ENCODE data around the gene RIMBP3C. TPM values are rescaled to one million over a fixed set of nuclear protein-coding genes. Genes with fewer than 3 reads are reported as not detected.
A peak's percentile ranks its signal among the peaks of the same experiment; 100 is the strongest.
"Not testable (repeated sequence)": the region's sequence is repeated elsewhere in the genome, so short reads cannot be mapped to it uniquely, and the experiment has no call there.

RIMBP3C gene
- total and polyA plus RNA-seq, 2 experiments from 2014 or later = 1.1 TPM; not detected in 1

GRCh38 chr22:21539862-21540261 lies 11.4 kb downstream of the RIMBP3C start:
- H4K20me1 ChIP-seq (replicated peaks; ENCODE audit: insufficient read depth); ATAC-seq; H3K4me1 ChIP-seq (ENCODE audit: insufficient read depth): not testable (repeated sequence)

GRCh38 chr22:21532863-21533648 lies 18.2 kb downstream of the RIMBP3C start:
- H3K36me3 Mint-ChIP-seq (ENCODE audit: low read depth); DNase-seq (ENCODE audit: low spot score); H3K27ac ChIP-seq (ENCODE audit: low read depth); H3K4me3 ChIP-seq; H3K27me3 Mint-ChIP-seq (ENCODE audit: insufficient read depth, low read depth, poor library complexity); H3K4me1 ChIP-seq (ENCODE audit: insufficient read depth); H3K9me2 ChIP-seq (ENCODE audit: insufficient read depth); H4K20me1 ChIP-seq (replicated peaks; ENCODE audit: insufficient read depth); H3K36me3 ChIP-seq (ENCODE audit: insufficient read depth); H3K79me2 ChIP-seq (replicated peaks; ENCODE audit: insufficient read depth); H3K27ac Mint-ChIP-seq; H3F3A ChIP-seq (replicated peaks; ENCODE audit: low read depth); H3K27me3 ChIP-seq (ENCODE audit: insufficient read depth); H3K4me2 ChIP-seq; H3K4me3 Mint-ChIP-seq; ATAC-seq; H3K4me1 Mint-ChIP-seq; H3K9me3 Mint-ChIP-seq; H2AFZ ChIP-seq: not testable (repeated sequence)

More at GRCh38 chr22:21539862-21540261, 11.4 kb downstream of the RIMBP3C start:
- H3K36me3 ChIP-seq (ENCODE audit: insufficient read depth); H2AFZ ChIP-seq; H3F3A ChIP-seq (replicated peaks; ENCODE audit: low read depth); H3K9me2 ChIP-seq (ENCODE audit: insufficient read depth); H3K4me3 Mint-ChIP-seq; H3K27me3 ChIP-seq (ENCODE audit: insufficient read depth); H3K27me3 Mint-ChIP-seq (ENCODE audit: insufficient read depth, low read depth, poor library complexity); H3K4me3 ChIP-seq; H3K9me3 Mint-ChIP-seq; H3K36me3 Mint-ChIP-seq (ENCODE audit: low read depth); H3K27ac ChIP-seq (ENCODE audit: low read depth); H3K4me1 Mint-ChIP-seq; H3K79me2 ChIP-seq (replicated peaks; ENCODE audit: insufficient read depth); H3K4me2 ChIP-seq; H3K27ac Mint-ChIP-seq; DNase-seq (ENCODE audit: low spot score): not testable (repeated sequence)

- not testable (repeated sequence) for H3K4me1 Mint-ChIP-seq; H3K27ac Mint-ChIP-seq; H3K9me2 ChIP-seq (ENCODE audit: insufficient read depth); H2AFZ ChIP-seq; H3K9me3 Mint-ChIP-seq; DNase-seq (ENCODE audit: low spot score); H3K4me3 Mint-ChIP-seq; ATAC-seq; H3K27me3 Mint-ChIP-seq (ENCODE audit: insufficient read depth, low read depth, poor library complexity); H4K20me1 ChIP-seq (replicated peaks; ENCODE audit: insufficient read depth); H3F3A ChIP-seq (replicated peaks; ENCODE audit: low read depth); H3K27ac ChIP-seq (ENCODE audit: low read depth); H3K36me3 ChIP-seq (ENCODE audit: insufficient read depth); H3K4me3 ChIP-seq; H3K4me1 ChIP-seq (ENCODE audit: insufficient read depth); H3K27me3 ChIP-seq (ENCODE audit: insufficient read depth); H3K36me3 Mint-ChIP-seq (ENCODE audit: low read depth); H3K79me2 ChIP-seq (replicated peaks; ENCODE audit: insufficient read depth); H3K4me2 ChIP-seq
Observed at GRCh38 chr22:21531525-21531924, 19.7 kb downstream of the RIMBP3C start.

GRCh38 chr22:21526705-21527500 lies 24.4 kb downstream of the RIMBP3C start:
- H3K4me3 ChIP-seq; H3K27me3 Mint-ChIP-seq (ENCODE audit: insufficient read depth, low read depth, poor library complexity); H3K4me1 Mint-ChIP-seq; H3K27ac ChIP-seq (ENCODE audit: low read depth); H3K9me3 Mint-ChIP-seq; H3K36me3 Mint-ChIP-seq (ENCODE audit: low read depth); H3K4me2 ChIP-seq; H3K79me2 ChIP-seq (replicated peaks; ENCODE audit: insufficient read depth); H3K4me3 Mint-ChIP-seq; H2AFZ ChIP-seq; H3K4me1 ChIP-seq (ENCODE audit: insufficient read depth); DNase-seq (ENCODE audit: low spot score); ATAC-seq; H3K36me3 ChIP-seq (ENCODE audit: insufficient read depth); H3K27me3 ChIP-seq (ENCODE audit: insufficient read depth); H4K20me1 ChIP-seq (replicated peaks; ENCODE audit: insufficient read depth); H3K9me2 ChIP-seq (ENCODE audit: insufficient read depth); H3F3A ChIP-seq (replicated peaks; ENCODE audit: low read depth); H3K27ac Mint-ChIP-seq: not testable (repeated sequence)

- H4K20me1 ChIP-seq (replicated peaks; ENCODE audit: insufficient read depth); H3K4me3 Mint-ChIP-seq; H3K79me2 ChIP-seq (replicated peaks; ENCODE audit: insufficient read depth); DNase-seq (ENCODE audit: low spot score); H3K4me3 ChIP-seq; H3F3A ChIP-seq (replicated peaks; ENCODE audit: low read depth); H3K9me2 ChIP-seq (ENCODE audit: insufficient read depth); H3K27me3 Mint-ChIP-seq (ENCODE audit: insufficient read depth, low read depth, poor library complexity); H3K36me3 Mint-ChIP-seq (ENCODE audit: low read depth); H3K27ac Mint-ChIP-seq; H3K4me1 Mint-ChIP-seq; H2AFZ ChIP-seq; H3K9me3 Mint-ChIP-seq; H3K27me3 ChIP-seq (ENCODE audit: insufficient read depth); H3K36me3 ChIP-seq (ENCODE audit: insufficient read depth); H3K27ac ChIP-seq (ENCODE audit: low read depth); H3K4me2 ChIP-seq; H3K4me1 ChIP-seq (ENCODE audit: insufficient read depth): not testable (repeated sequence)
- peak; percentile 40 for ATAC-seq
Observed at GRCh38 chr22:21516970-21517764, 34.1 kb downstream of the RIMBP3C start.

GRCh38 chr22:21516522-21516921 lies 34.7 kb downstream of the RIMBP3C start:
- H3K27ac ChIP-seq (ENCODE audit: low read depth); H3K27me3 ChIP-seq (ENCODE audit: insufficient read depth); H3K4me3 Mint-ChIP-seq; H3K4me3 ChIP-seq; H3K27me3 Mint-ChIP-seq (ENCODE audit: insufficient read depth, low read depth, poor library complexity); H3K4me1 Mint-ChIP-seq; H3K4me1 ChIP-seq (ENCODE audit: insufficient read depth); H3K79me2 ChIP-seq (replicated peaks; ENCODE audit: insufficient read depth); H3K9me2 ChIP-seq (ENCODE audit: insufficient read depth); H3K36me3 ChIP-seq (ENCODE audit: insufficient read depth); H2AFZ ChIP-seq; H3K9me3 Mint-ChIP-seq; DNase-seq (ENCODE audit: low spot score); H3K4me2 ChIP-seq; H4K20me1 ChIP-seq (replicated peaks; ENCODE audit: insufficient read depth); H3K27ac Mint-ChIP-seq; H3F3A ChIP-seq (replicated peaks; ENCODE audit: low read depth); H3K36me3 Mint-ChIP-seq (ENCODE audit: low read depth): not testable (repeated sequence)
- ATAC-seq = peak; percentile 4

Measured in GM23338 (cell line).